ENCODE data around the gene BAHCC1. TPM values are rescaled to one million over a fixed set of nuclear protein-coding genes. Genes with fewer than 3 reads are reported as not detected.

The BAHCC1 gene
- total RNA-seq, 6 donors from 2014 or later, result 8.2 to 81.7 (median 21.0) TPM

DNA sequence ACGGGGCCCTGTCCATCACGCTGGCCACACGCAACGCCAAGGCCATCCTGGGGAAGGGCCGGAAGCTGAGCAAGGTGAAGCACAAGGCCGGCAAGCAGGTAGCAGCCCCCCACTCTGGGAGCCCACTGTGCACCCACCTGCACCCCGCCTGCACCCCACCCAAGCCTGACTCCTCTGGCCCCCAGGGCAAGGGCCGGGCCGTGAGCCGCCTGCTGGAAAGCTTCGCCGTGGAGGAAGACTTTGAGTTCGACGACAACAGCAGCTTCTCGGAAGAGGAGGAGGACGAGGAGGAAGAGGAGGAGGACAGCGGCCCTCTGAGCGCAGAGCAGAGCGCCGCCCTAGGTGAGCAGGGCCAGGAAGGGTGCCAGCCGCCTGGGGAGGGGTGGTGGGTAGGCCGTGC, 63.4 kb downstream of the BAHCC1 start:
- DNase-seq, result peak in 1 of 2 donors; percentile 81

DNA sequence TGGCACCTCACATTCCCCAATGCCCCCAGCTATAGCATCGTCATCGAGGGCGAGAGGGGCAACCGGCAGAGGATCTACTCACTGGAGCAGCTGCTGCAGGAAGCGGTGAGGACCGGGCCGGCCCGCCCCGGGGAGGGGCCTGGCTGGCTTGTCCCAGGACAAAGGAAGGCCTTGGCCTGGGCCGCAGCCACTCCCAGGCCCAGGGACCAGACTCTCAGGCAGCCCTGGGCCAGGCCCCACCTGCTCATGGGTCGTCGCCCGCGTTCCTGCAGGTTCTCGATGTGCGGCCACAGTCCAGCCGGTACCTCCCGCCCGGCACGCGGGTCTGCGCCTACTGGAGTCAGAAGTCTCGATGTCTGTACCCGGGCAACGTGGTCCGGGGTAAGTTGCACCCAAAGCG, 64.0 kb downstream of the BAHCC1 start:
- TF ChIP-seq POLR2A (IDR thresholded peaks at IDR 0.05), result no peak
- TF ChIP-seq POLR2AphosphoS5 (IDR thresholded peaks at IDR 0.05), result no peak
- TF ChIP-seq, protein P1, sequence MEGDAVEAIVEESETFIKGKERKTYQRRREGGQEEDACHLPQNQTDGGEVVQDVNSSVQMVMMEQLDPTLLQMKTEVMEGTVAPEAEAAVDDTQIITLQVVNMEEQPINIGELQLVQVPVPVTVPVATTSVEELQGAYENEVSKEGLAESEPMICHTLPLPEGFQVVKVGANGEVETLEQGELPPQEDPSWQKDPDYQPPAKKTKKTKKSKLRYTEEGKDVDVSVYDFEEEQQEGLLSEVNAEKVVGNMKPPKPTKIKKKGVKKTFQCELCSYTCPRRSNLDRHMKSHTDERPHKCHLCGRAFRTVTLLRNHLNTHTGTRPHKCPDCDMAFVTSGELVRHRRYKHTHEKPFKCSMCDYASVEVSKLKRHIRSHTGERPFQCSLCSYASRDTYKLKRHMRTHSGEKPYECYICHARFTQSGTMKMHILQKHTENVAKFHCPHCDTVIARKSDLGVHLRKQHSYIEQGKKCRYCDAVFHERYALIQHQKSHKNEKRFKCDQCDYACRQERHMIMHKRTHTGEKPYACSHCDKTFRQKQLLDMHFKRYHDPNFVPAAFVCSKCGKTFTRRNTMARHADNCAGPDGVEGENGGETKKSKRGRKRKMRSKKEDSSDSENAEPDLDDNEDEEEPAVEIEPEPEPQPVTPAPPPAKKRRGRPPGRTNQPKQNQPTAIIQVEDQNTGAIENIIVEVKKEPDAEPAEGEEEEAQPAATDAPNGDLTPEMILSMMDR (IDR thresholded peaks at IDR 0.05), result no peak
- no peak for TF ChIP-seq EP300 (IDR thresholded peaks at IDR 0.05)
- peaks cover 0 to 54% (median 29%) of the 10 kb centered on the region in 4 donors for H3K36me3 ChIP-seq
- peaks cover 0 to 16% (median 0%) of the 10 kb centered on the region in 4 donors for H3K4me1 ChIP-seq
- no peaks in the 10 kb centered on the region for H3K9me3 ChIP-seq
- peak overlapping the region in 2 of 4 donors; percentile 57 to 70 for H3K27ac ChIP-seq
- DNase-seq, result peak in 1 of 2 donors; percentile 87
- 58 to 80% methylated on average over 1 to 26 of the region's 27 CpGs for WGBS, 2 donors
- H3K4me3 ChIP-seq, result peak overlapping the region in 2 of 4 donors; percentile 17 to 26
- no peaks in the 10 kb centered on the region for H3K27me3 ChIP-seq
- no peak for ATAC-seq (ENCODE audit: low FRiP score in 2 of 2)

More for the DNA sequence above, 63.4 kb downstream of the BAHCC1 start:
- H3K36me3 ChIP-seq, result peaks cover 0 to 48% (median 27%) of the 10 kb centered on the region in 4 donors
- TF ChIP-seq, protein P1 (IDR thresholded peaks at IDR 0.05), result no peak
- TF ChIP-seq EP300 (IDR thresholded peaks at IDR 0.05) (no peak), POLR2A (IDR thresholded peaks at IDR 0.05) (no peak), POLR2AphosphoS5 (IDR thresholded peaks at IDR 0.05) (no peak)
- H3K27me3 ChIP-seq, result no peaks in the 10 kb centered on the region
- H3K27ac ChIP-seq, result peak overlapping the region in 2 of 4 donors; percentile 24 to 70
- WGBS, 2 donors, result 82 to 87% methylated on average over 19 to 22 of the region's 22 CpGs
- no peaks in the 10 kb centered on the region for H3K9me3 ChIP-seq
- peak overlapping the region in 2 of 4 donors; percentile 17 to 26 for H3K4me3 ChIP-seq
- H3K4me1 ChIP-seq, result peaks cover 0 to 19% (median 2%) of the 10 kb centered on the region in 4 donors
- no peak for ATAC-seq (ENCODE audit: low FRiP score in 2 of 2)

DNA sequence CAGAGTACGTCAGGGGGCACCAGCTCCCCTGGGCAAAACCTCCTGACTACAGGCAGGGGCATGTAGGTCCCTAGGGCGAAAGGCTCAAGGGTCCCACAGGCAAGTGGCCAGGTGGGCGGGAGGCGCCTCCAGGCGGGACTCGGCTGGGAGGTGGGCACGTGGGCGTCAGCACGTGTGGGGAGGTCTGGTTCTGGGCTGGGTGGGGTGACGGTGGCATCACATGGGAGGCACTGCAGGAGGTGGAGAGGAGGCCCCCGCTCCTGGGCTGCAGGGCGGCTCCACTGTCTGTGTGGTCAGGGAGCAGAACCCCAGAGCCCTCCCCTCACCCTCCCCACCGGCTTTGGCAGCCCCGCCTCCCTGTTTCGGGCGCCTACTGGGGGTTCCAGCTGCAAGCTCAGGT, 64.6 kb downstream of the BAHCC1 start:
- 73 to 100% methylated on average over 1 to 15 of the region's 16 CpGs for WGBS, 2 donors
- peaks cover 0 to 16% (median 0%) of the 10 kb centered on the region in 4 donors for H3K4me1 ChIP-seq
- H3K4me3 ChIP-seq, result peak overlapping the region in 2 of 4 donors; percentile 17 to 26
- H3K27ac ChIP-seq, result peak overlapping the region in 2 of 4 donors; percentile 57 to 70
- DNase-seq, result peak in 1 of 2 donors; percentile 68
- no peak for ATAC-seq (ENCODE audit: low FRiP score in 2 of 2)
- TF ChIP-seq EP300 (IDR thresholded peaks at IDR 0.05) (no peak), POLR2A (IDR thresholded peaks at IDR 0.05) (no peak), POLR2AphosphoS5 (IDR thresholded peaks at IDR 0.05) (no peak)
- H3K27me3 ChIP-seq, result no peaks in the 10 kb centered on the region
- no peaks in the 10 kb centered on the region for H3K9me3 ChIP-seq
- peaks cover 0 to 55% (median 30%) of the 10 kb centered on the region in 4 donors for H3K36me3 ChIP-seq

DNA sequence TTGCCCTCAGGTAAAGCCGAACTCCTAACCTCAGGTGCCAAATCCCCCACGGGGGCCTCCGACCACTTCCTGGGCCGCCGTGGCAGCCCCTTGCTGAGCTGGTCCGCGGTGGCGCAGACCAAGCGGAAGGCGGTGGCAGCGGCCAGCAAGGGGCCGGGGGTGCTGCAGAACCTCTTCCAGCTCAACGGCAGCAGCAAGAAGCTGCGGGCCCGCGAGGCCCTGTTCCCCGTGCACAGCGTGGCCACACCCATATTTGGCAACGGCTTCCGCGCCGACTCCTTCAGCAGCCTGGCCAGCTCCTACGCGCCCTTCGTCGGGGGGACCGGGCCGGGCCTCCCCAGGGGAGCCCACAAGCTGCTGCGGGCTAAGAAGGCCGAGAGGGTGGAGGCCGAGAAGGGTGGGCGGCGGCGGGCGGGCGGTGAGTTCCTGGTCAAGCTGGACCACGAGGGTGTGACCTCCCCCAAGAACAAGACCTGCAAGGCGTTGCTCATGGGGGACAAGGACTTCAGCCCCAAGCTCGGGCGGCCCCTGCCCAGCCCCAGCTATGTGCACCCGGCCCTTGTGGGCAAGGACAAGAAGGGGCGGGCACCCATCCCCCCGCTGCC, 65.7 kb downstream of the BAHCC1 start:
- Histone ChIP-seq H3K4me3 (no peak overlapping the region), H3K27me3 (no peaks in the 10 kb centered on the region), H3K36me3 (peaks cover 0 to 48% (median 28%) of the 10 kb centered on the region in 4 donors), H3K9me3 (no peaks in the 10 kb centered on the region), H3K4me1 (peaks cover 0 to 16% (median 0%) of the 10 kb centered on the region in 4 donors), H3K27ac (no peak overlapping the region)
- peak; percentile 62 to 86 for DNase-seq
- no peak for TF ChIP-seq POLR2AphosphoS5 (IDR thresholded peaks at IDR 0.05)
- no peak for TF ChIP-seq POLR2A (IDR thresholded peaks at IDR 0.05)
- TF ChIP-seq EP300 (IDR thresholded peaks at IDR 0.05), result no peak
- TF ChIP-seq, protein P1 (IDR thresholded peaks at IDR 0.05), result no peak
- WGBS, 2 donors, result 73 to 93% methylated on average over 9 to 39 of the region's 43 CpGs
- ATAC-seq (ENCODE audit: low FRiP score in 2 of 2), result peak in 1 of 2 donors; percentile 26

DNA sequence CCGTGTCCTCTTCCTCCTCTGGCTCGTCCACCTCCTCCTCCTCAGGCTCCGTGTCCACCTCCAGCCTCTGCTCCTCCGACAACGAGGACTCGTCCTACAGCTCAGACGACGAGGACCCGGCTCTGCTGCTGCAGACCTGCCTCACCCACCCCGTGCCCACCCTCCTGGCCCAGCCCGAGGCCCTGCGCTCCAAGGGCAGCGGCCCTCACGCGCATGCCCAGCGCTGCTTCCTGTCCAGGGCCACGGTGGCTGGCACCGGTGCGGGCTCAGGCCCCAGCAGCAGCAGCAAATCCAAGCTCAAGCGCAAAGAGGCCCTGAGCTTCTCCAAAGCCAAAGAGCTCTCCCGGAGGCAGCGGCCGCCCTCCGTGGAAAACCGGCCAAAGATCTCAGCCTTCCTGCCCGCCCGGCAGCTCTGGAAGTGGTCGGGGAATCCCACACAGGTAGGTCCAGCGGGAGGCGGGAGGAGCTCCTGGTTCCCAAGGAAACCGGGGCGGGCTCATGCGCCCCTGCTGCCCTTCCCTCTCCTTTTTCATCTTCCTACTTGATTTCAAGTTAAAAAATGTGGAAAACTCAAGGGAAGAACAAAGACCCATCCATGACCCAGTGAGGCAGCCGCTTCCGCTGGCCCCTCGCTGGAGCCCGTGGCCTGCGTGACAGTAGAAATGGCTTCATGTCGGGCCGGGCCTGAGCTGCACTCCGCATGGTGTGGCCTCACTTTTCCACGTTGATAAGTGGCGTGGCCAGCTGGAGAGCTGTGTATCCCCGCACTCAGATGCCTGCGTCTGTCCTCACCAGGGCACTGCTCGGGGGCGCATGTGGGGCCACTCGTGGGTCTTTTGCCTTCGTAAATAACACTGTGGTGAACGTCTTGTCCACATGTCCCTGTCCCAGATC, 66.6 kb downstream of the BAHCC1 start:
- H3K4me3 ChIP-seq, result no peak overlapping the region
- 92% methylated on average over 34 to 49 of the region's 50 CpGs for WGBS, 2 donors
- DNase-seq (peak in 1 of 2 donors; percentile 75), ATAC-seq (ENCODE audit: low FRiP score in 2 of 2) (no peak)
- H3K9me3 ChIP-seq, result no peaks in the 10 kb centered on the region
- peaks cover 0 to 16% (median 0%) of the 10 kb centered on the region in 4 donors for H3K4me1 ChIP-seq
- no peak overlapping the region for H3K27ac ChIP-seq
- H3K36me3 ChIP-seq, result peaks cover 0 to 48% (median 28%) of the 10 kb centered on the region in 4 donors
- TF ChIP-seq, protein P1 (IDR thresholded peaks at IDR 0.05), result no peak
- TF ChIP-seq POLR2AphosphoS5 (IDR thresholded peaks at IDR 0.05) (no peak), POLR2A (IDR thresholded peaks at IDR 0.05) (no peak), EP300 (IDR thresholded peaks at IDR 0.05) (no peak)
- no peaks in the 10 kb centered on the region for H3K27me3 ChIP-seq
